Measurements from ENCODE around the gene PTPRU.

The PTPRU gene

DNA sequence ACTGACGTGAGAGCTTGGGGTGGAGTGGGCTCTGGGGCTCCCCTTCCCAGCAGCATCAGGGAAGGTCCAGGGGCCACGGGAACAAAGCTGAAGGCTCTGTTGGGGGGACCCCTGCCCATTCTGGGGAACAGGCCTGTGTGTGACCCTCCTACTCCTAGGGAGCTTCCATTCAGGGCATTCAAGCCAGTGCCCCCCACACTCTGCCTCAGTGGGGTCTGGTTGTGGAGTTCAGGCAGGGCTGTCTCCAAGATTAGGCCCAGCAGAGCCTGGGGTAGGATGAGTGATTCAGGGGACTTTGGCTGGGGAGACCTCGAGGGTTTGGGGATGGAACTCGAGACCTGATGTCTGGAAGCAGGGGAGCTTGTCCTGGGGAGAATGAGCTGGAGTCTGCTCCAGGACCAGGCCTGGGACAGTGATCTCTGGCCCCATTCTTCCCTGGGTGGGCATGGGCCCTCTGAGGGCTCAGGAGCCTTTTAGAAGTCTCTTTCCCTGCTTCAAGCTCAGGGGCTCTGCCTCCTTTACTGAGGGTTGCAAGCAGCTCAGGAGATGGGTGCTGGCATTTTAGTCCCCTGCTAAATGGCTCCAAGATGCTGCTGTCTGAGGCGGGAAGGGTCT lies 81.7 kb downstream of the PTPRU start:
- DNase-seq (ENCODE audit: low spot score) = no peak
- in situ Hi-C loops (cut with MboI; ENCODE audit: low sequenced_read_pairs, unreplicated experiment) = no loop called here
- TF ChIP-seq, protein P1, sequence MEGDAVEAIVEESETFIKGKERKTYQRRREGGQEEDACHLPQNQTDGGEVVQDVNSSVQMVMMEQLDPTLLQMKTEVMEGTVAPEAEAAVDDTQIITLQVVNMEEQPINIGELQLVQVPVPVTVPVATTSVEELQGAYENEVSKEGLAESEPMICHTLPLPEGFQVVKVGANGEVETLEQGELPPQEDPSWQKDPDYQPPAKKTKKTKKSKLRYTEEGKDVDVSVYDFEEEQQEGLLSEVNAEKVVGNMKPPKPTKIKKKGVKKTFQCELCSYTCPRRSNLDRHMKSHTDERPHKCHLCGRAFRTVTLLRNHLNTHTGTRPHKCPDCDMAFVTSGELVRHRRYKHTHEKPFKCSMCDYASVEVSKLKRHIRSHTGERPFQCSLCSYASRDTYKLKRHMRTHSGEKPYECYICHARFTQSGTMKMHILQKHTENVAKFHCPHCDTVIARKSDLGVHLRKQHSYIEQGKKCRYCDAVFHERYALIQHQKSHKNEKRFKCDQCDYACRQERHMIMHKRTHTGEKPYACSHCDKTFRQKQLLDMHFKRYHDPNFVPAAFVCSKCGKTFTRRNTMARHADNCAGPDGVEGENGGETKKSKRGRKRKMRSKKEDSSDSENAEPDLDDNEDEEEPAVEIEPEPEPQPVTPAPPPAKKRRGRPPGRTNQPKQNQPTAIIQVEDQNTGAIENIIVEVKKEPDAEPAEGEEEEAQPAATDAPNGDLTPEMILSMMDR (IDR thresholded peaks at IDR 0.05; ENCODE audit: borderline replicate concordance, control extremely low read depth, extremely low read depth, insufficient read depth, missing control alignments) = no peak

DNA sequence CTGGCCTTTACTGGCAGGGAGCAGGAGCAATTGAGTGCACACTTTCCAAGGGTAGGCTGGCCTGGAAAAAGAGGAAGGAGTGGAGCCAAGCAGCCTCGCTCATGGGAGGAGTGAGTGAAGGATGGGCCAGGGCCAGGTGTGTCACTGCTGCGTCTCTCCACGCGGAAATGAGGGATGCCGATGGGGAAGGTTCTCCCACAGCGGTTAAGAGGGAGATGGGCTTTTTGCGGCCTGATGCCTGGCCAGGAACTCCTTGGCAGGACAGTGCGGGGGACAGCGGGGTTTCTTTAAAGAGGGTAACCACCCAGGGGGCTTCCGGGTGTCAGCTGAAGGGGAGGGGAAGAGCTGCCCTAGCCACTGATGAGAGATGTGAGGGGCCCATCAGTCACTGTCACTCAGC lies 82.4 kb downstream of the PTPRU start:
- no peak for DNase-seq (ENCODE audit: low spot score)
- TF ChIP-seq, protein P1 (IDR thresholded peaks at IDR 0.05; ENCODE audit: borderline replicate concordance, control extremely low read depth, extremely low read depth, insufficient read depth, missing control alignments) = no peak
- in situ Hi-C loops (cut with MboI; ENCODE audit: low sequenced_read_pairs, unreplicated experiment) = no loop called here

DNA sequence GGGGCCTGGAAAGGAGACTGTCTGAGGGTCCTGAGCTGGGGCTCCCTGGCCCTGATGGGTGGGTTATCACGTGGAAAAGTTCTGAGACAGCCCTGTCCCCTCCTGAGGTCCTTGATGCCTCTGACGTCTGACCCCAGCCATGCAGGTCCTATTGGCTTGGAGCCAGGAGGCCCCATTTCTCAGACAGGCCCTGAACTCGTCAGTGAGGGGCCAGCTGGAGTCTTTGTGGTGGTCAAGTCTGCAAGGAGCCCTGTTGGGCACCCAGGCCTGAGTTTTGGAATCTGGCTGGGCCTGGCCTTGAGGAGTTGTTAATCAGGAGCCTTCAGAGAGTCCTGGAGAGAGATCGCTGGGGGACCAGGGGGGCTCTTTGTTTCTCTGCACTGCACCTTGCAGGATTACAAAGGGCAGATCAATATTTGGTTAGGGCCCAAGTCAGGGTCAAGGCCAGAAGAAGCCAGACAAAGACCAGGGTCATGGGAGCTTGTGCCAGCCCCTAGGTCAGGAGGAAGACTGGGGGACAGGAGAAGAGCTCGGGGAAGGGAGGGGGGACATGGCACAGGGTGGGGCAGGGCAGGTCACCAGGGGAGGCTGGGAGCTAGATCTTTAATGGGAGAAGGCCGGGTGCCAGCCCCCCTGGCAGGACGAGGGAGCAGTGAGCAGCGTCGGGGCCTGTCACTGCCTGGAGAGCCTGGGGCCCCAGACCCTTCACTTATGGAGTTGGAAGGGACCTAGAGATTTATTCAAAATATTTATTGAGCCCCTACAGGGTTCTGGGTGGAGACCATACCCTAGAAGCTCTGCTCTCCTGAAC lies 83.2 kb downstream of the PTPRU start:
- TF ChIP-seq, protein P1 (IDR thresholded peaks at IDR 0.05; ENCODE audit: borderline replicate concordance, control extremely low read depth, extremely low read depth, insufficient read depth, missing control alignments) = no peak
- no peak for DNase-seq (ENCODE audit: low spot score)
- in situ Hi-C loops (cut with MboI; ENCODE audit: low sequenced_read_pairs, unreplicated experiment) = no loop called here

DNA sequence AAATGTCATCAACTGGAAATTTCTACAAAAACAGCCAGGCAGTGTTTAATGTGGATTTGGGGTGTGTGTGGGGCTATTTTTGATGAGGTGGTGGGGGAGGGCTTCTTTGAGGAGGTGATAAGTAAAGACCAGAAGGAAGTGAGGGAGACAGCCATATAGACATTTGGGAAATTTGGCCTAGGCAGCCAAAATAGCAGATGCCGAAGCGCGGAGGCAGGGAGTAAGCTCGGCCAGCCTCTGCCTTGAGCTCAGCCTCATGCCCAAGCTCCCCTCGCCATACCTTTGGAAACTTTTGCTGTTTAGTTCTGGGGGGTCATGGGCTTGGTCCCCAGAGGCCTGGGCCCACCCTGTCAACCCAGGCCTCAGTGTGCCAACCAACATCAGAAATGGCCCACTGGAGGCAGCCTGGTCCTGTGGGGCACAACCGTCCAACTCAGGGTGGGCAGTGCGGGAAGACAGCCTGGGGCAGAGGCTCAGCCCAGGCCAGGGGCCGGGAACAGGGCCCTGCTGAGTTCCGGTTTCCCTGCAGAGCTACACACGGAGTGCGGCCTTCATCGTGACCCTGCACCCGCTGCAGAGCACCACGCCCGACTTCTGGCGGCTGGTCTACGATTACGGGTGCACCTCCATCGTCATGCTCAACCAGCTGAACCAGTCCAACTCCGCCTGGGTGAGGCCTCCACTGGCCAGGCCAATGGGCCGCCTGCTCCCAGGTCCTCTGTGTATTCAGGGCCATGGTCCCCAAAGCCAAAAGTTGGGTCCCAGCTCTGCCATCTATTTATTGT lies 84.0 kb downstream of the PTPRU start:
- no peak for DNase-seq (ENCODE audit: low spot score)
- in situ Hi-C loops (cut with MboI; ENCODE audit: low sequenced_read_pairs, unreplicated experiment) = no loop called here
- TF ChIP-seq, protein P1 (IDR thresholded peaks at IDR 0.05; ENCODE audit: borderline replicate concordance, control extremely low read depth, extremely low read depth, insufficient read depth, missing control alignments) = no peak

DNA sequence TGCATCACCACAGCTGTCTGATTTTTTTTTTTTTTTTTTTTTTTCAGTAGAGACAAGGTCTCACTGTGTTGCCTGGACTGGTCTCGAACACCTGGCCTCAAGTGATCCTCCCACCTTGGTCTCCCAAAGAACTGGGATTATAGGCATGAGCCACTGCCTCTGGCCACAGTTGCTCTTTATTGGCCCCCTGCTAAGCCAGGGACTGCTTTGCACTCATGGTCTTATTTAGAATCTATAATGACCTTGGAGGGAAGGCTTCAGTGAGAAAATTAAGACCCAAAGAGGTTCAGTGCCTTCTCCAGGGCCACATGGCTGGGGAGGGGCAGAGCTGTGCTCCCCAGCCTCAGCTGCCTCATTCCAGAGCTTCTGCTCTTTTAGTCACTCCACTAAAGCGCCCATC lies 84.9 kb downstream of the PTPRU start:
- no peak for DNase-seq (ENCODE audit: low spot score)
- TF ChIP-seq, protein P1 (IDR thresholded peaks at IDR 0.05; ENCODE audit: borderline replicate concordance, control extremely low read depth, extremely low read depth, insufficient read depth, missing control alignments) = no peak
- in situ Hi-C loops (cut with MboI; ENCODE audit: low sequenced_read_pairs, unreplicated experiment) = no loop called here

DNA sequence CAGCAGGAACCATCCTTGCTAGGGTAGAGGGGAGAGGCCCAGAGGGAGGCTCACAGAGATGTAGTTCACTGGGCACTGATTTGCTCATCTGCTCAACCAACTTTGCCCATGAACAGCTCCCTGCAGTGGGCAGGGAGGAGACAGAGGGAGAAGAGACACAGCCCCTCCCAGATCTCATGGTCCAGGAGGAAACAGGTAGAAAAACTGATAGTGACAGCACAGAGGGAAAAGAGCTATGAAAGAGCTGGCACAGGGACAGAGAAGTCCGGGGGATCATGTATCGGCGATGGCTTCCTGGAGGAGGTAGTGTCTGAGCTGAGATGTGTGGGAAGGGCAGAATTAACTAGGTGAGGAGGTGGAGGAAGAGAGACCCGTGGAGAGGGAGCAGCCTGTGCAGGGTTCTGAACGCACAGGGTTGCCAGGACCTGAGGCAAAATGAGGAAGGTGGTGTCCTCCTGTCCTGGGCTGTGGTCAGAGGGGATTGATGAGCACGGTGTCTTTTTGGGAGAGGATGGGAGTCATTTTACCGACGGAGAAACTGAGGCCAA lies 85.9 kb downstream of the PTPRU start:
- TF ChIP-seq, protein P1 (IDR thresholded peaks at IDR 0.05; ENCODE audit: borderline replicate concordance, control extremely low read depth, extremely low read depth, insufficient read depth, missing control alignments) = no peak
- in situ Hi-C loops (cut with MboI; ENCODE audit: low sequenced_read_pairs, unreplicated experiment) = no loop called here
- no peak for DNase-seq (ENCODE audit: low spot score)
